GM19468 (cell line): Measurements from ENCODE around the gene HEXIM1.
A peak's percentile ranks its signal among the peaks of the same experiment; 100 is the strongest.

Source experiments
- ATAC-seq: cut with Tn5 transposase; IDR thresholded peaks from one replicate; pipeline ENCODE4 v1.9.1; 2021; ENCODE audit warnings: mild to moderate bottlenecking, moderate library complexity, moderate number of reproducible peaks; ENCODE audit not compliant: unreplicated experiment; ENCODE audit errors: extremely low read depth

HEXIM1 gene

GRCh38 chr17:45148183-45149036, at the start of gene HEXIM1:
Gene HEXIM1 (plus strand): TSS chr17:45148475. CDS start chr17:45149191, 716 bp downstream.
- peak; percentile 45 for ATAC-seq

- no peak for ATAC-seq
Observed at GRCh38 chr17:45098869-45099616, 49.2 kb upstream of the HEXIM1 start.

GRCh38 chr17:45101546-45101882, 46.8 kb upstream of the HEXIM1 start:
- no peak for ATAC-seq

GRCh38 chr17:45101883-45102811, 46.1 kb upstream of the HEXIM1 start:
- no peak for ATAC-seq

GRCh38 chr17:45102856-45103255, 45.4 kb upstream of the HEXIM1 start:
- ATAC-seq, result no peak

GRCh38 chr17:45103269-45103795, 44.9 kb upstream of the HEXIM1 start:
- ATAC-seq, result no peak

GRCh38 chr17:45104029-45104428, 44.2 kb upstream of the HEXIM1 start:
- no peak for ATAC-seq

GRCh38 chr17:45104497-45104896, 43.8 kb upstream of the HEXIM1 start:
- ATAC-seq, result no peak

- no peak for ATAC-seq
Observed at GRCh38 chr17:45104907-45105624, 43.2 kb upstream of the HEXIM1 start.

- ATAC-seq, result no peak
Observed at GRCh38 chr17:45106096-45106495, 42.2 kb upstream of the HEXIM1 start.

GRCh38 chr17:45106582-45106981, 41.7 kb upstream of the HEXIM1 start:
- ATAC-seq, result no peak

- no peak for ATAC-seq
Observed at GRCh38 chr17:45107293-45108010, 40.8 kb upstream of the HEXIM1 start.

GRCh38 chr17:45108051-45108450, 40.2 kb upstream of the HEXIM1 start:
- ATAC-seq, result no peak

GRCh38 chr17:45108595-45109521, 39.4 kb upstream of the HEXIM1 start:
- ATAC-seq, result no peak

- no peak for ATAC-seq
Observed at GRCh38 chr17:45110676-45111611, 37.3 kb upstream of the HEXIM1 start.

GRCh38 chr17:45111850-45112249, 36.4 kb upstream of the HEXIM1 start:
- no peak for ATAC-seq
